Activated CD8-positive, alpha-beta T cell treated with anti-CD3 and anti-CD28 coated beads, Interleukin-2, amount 10 ng/mL, durations not matched to agents 7 days and 5 days (primary cell): ENCODE measurements around the gene ACE. TPM values are rescaled to one million over a fixed set of nuclear protein-coding genes. Genes with fewer than 3 reads are reported as not detected.
"Not testable (repeated sequence)": the region's sequence is repeated elsewhere in the genome, so short reads cannot be mapped to it uniquely, and the experiment has no call there.

ENCODE experiments used
- ATAC-seq: fragments of 150-1000 bp; cut with Tn5 transposase; one replicate; pipeline ENCODE4 v1.10.0; 2021; ENCODE audit warnings: moderate library complexity
- CTCF ChIA-PET: fragments of 350-600 bp; sonication (Branson Sonifier 250); formaldehyde crosslinking; loops from one replicate; lab custom pipeline; 2021; ENCODE audit warnings: antibody characterized with exemption; lab: Charles Lee
- POLR2A ChIA-PET: fragments of 350-600 bp; sonication (Branson Sonifier 250); formaldehyde crosslinking; loops from one replicate; lab custom pipeline; 2021; ENCODE audit warnings: antibody characterized with exemption; lab: Charles Lee
- DNase-seq: peaks from one replicate; pipeline ENCODE4 v3.0.0-alpha.2; 2020
- H3K27ac Mint-ChIP-seq: one replicate; pipeline ENCODE4 v1.8.0; 2021; ENCODE audit warnings: mild to moderate bottlenecking, mixed read lengths
- H3K27me3 Mint-ChIP-seq: one replicate; pipeline ENCODE4 v1.8.0; 2021; ENCODE audit warnings: low read depth, mixed read lengths
- H3K36me3 Mint-ChIP-seq: one replicate; pipeline ENCODE4 v1.8.0; 2021; ENCODE audit warnings: low read depth, mixed read lengths
- H3K4me1 Mint-ChIP-seq: one replicate; pipeline ENCODE4 v1.8.0; 2021; ENCODE audit warnings: low read depth, mixed read lengths
- H3K4me3 Mint-ChIP-seq: one replicate; pipeline ENCODE4 v1.8.0; 2021; ENCODE audit warnings: mild to moderate bottlenecking, mixed read lengths
- H3K9me3 Mint-ChIP-seq: one replicate; pipeline ENCODE4 v1.8.0; 2022; ENCODE audit warnings: mixed read lengths; ENCODE audit not compliant: insufficient read depth
- total RNA-seq, 2 experiments: library from RNA; stranded (reverse); gene quantifications; one replicate each; pipeline ENCODE4 v1.2.3, GENCODE V29; 2021

The ACE gene
- total RNA-seq, 2 experiments from 2014 or later = 0.18 TPM; not detected in 1

- H3K27me3 Mint-ChIP-seq, H3K36me3 Mint-ChIP-seq, DNase-seq, H3K27ac Mint-ChIP-seq, ATAC-seq, POLR2A ChIA-PET, H3K9me3 Mint-ChIP-seq, H3K4me3 Mint-ChIP-seq: not testable (repeated sequence)
- CTCF ChIA-PET = interaction anchor here (1.2 to 3.8 kb wide), 3 partner anchors 12 to 28 kb away, joined by 3 to 18 read pairs (median 9); no protein-coding TSS in a partner anchor
- peaks cover 11% of the 10 kb centered on the region for H3K4me1 Mint-ChIP-seq
These were observed 22.5 kb upstream of the ACE start for GRCh38 chr17:63454357-63454756.

GRCh38 chr17:63454915-63455314 lies 21.9 kb upstream of the ACE start:
- H3K36me3 Mint-ChIP-seq = no peaks in the 10 kb centered on the region
- CTCF ChIA-PET = interaction anchor here (3.8 kb wide), 1 partner anchor 29 kb away, joined by 18 read pairs; no protein-coding TSS in a partner anchor
- POLR2A ChIA-PET = no interaction called here

DNA sequence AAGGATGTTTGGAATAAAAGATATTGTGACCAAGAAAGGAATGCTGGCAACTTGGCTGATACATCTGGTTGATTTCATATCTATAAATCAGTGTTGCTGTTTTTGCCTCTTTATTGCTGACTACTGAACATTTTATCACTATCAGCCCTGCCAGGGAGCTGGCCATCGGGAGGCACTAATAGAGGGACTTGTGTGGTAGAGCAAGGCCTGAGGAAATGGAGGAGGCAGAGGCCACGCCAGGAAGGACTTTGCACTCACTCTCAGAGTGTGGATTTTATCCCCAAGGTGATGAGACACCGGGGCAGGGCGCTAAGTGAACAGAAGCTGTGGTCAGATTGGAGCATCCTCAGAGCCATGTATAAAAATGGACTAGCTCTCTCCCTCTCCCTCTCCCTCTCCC lies 21.4 kb upstream of the ACE start:
- Mint-ChIP-seq H3K4me3 (no peak overlapping the region), H3K27me3 (peaks cover 2% of the 10 kb centered on the region), H3K4me1 (peaks cover 4% of the 10 kb centered on the region), H3K27ac (no peak overlapping the region), H3K36me3 (no peaks in the 10 kb centered on the region), H3K9me3 (no peaks in the 10 kb centered on the region)
- DNase-seq = no peak
- ATAC-seq = no peak
- POLR2A ChIA-PET = no interaction called here
- CTCF ChIA-PET = interaction anchor here (3.8 kb wide), 1 partner anchor 29 kb away, joined by 18 read pairs; no protein-coding TSS in a partner anchor

More at GRCh38 chr17:63454915-63455314, 21.9 kb upstream of the ACE start:
- H3K27me3 Mint-ChIP-seq = peaks cover 2% of the 10 kb centered on the region
- no peaks in the 10 kb centered on the region for H3K9me3 Mint-ChIP-seq
- DNase-seq (no peak), ATAC-seq (no peak)
- H3K27ac Mint-ChIP-seq = no peak overlapping the region
- no peak overlapping the region for H3K4me3 Mint-ChIP-seq
- H3K4me1 Mint-ChIP-seq = peaks cover 7% of the 10 kb centered on the region

- CTCF ChIA-PET = no interaction called here
- POLR2A ChIA-PET = no interaction called here
- ATAC-seq (no peak), DNase-seq (no peak)
- H3K27ac Mint-ChIP-seq = no peak overlapping the region
- no peaks in the 10 kb centered on the region for H3K36me3 Mint-ChIP-seq
- H3K27me3 Mint-ChIP-seq = peaks cover 5% of the 10 kb centered on the region
- H3K9me3 Mint-ChIP-seq = no peaks in the 10 kb centered on the region
- no peaks in the 10 kb centered on the region for H3K4me1 Mint-ChIP-seq
- H3K4me3 Mint-ChIP-seq = no peak overlapping the region
These were observed 18.4 kb upstream of the ACE start for GRCh38 chr17:63458478-63458877.

DNA sequence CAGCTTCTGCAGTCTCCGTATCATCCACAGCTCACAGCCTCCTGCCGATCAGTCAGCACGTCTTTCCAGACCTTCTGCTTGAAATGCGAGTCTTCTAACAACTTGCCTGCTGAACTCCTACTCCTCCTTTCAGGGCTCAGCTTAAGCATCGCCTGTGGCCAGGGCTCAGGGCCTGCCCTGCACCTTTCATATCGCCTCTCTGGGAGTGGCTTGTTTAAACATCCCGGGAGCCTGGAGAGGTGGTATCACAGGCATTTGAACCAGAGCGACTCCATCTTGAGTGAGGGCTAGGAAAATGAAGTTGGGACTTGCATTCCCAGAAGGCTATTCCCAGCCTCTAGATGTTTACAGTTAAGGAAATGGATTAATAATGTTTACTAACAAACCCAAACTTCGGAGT lies 16.8 kb upstream of the ACE start:
- ATAC-seq (no peak), DNase-seq (no peak)
- CTCF ChIA-PET = interaction anchor here (1.0 kb wide), 1 partner anchor 19 kb away, joined by 3 read pairs; no protein-coding TSS in a partner anchor
- Mint-ChIP-seq H3K27me3 (peaks cover 18% of the 10 kb centered on the region), H3K4me3 (no peak overlapping the region), H3K36me3 (no peaks in the 10 kb centered on the region), H3K9me3 (no peaks in the 10 kb centered on the region), H3K27ac (no peak overlapping the region), H3K4me1 (no peaks in the 10 kb centered on the region)
- POLR2A ChIA-PET = interaction anchor here (0.6 kb wide), 1 partner anchor 375 kb away, joined by 3 read pairs; no protein-coding TSS in a partner anchor

- Mint-ChIP-seq H3K4me3 (no peak overlapping the region), H3K27me3 (peaks cover 18% of the 10 kb centered on the region), H3K9me3 (no peaks in the 10 kb centered on the region), H3K4me1 (no peaks in the 10 kb centered on the region), H3K36me3 (no peaks in the 10 kb centered on the region), H3K27ac (no peak overlapping the region)
- DNase-seq (no peak), ATAC-seq (no peak)
- CTCF ChIA-PET = interaction anchor here (1.7 kb wide), 1 partner anchor 38 kb away, joined by 6 read pairs; no protein-coding TSS in a partner anchor
- POLR2A ChIA-PET = interaction anchor here (0.8 kb wide), 1 partner anchor 144 kb away, joined by 3 read pairs; no protein-coding TSS in a partner anchor
These were observed 13.1 kb upstream of the ACE start for GRCh38 chr17:63463771-63464170.

DNA sequence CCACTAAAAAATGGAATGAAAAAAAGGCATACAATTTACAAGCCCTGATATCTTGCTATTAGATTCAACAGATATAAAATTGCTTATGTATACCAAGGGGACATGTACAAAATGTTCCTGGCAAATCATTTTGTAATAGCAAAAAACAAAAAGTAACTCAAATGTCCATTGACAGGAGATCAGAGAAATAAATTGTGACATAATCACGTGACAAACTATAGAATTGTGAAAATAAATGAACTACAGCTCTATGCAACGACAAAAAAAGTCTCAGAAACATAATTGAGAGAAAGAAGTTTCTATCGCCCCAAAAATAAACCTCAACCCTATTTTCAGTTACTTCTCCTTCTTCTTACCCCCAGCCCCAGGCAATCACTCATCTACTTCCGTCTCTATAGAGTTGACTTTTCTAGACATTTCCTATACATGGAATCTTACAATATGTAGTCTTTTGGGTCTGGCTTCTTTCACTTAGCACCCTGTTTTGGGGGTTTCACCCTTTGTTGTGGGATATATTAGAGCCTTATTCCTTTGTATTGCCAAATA lies 12.1 kb upstream of the ACE start:
- Mint-ChIP-seq H3K36me3 (no peaks in the 10 kb centered on the region), H3K27ac (no peak overlapping the region), H3K9me3 (no peaks in the 10 kb centered on the region), H3K4me1 (no peaks in the 10 kb centered on the region), H3K4me3 (no peak overlapping the region), H3K27me3 (peaks cover 18% of the 10 kb centered on the region)
- POLR2A ChIA-PET = no interaction called here
- CTCF ChIA-PET = interaction anchor here (1.2 kb wide), 1 partner anchor 39 kb away, joined by 3 read pairs; no protein-coding TSS in a partner anchor
- ATAC-seq (no peak), DNase-seq (no peak)

DNA sequence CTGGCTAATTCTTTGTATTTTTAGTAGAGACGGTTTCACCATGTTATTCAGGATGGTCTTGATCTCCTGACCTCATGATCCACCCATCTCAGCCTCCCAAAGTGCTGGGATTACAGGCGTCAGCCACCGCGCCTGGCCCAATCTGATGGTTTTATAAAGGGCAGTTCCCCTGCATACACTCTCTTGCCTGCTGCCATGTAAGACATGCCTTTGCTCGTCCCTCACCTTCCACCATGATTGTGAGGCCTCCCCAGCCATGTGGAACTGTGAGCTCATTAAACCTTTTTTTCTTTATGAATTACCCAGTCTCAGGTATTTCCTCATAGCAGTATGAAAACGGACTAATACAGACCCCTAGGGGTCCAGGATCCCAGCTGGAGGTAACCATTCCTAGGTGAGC lies 8.8 kb upstream of the ACE start:
- not testable (repeated sequence) for H3K4me3 Mint-ChIP-seq, DNase-seq, H3K36me3 Mint-ChIP-seq, H3K27ac Mint-ChIP-seq, ATAC-seq, H3K4me1 Mint-ChIP-seq, H3K9me3 Mint-ChIP-seq
- H3K27me3 Mint-ChIP-seq = peaks cover 29% of the 10 kb centered on the region
- CTCF ChIA-PET = interaction anchor here (0.9 to 4.0 kb wide), 4 partner anchors 11 to 144 kb away, joined by 3 to 24 read pairs (median 6); no protein-coding TSS in a partner anchor
- POLR2A ChIA-PET = interaction anchor here (0.6 kb wide), 1 partner anchor 252 kb away, joined by 3 read pairs; no protein-coding TSS in a partner anchor

DNA sequence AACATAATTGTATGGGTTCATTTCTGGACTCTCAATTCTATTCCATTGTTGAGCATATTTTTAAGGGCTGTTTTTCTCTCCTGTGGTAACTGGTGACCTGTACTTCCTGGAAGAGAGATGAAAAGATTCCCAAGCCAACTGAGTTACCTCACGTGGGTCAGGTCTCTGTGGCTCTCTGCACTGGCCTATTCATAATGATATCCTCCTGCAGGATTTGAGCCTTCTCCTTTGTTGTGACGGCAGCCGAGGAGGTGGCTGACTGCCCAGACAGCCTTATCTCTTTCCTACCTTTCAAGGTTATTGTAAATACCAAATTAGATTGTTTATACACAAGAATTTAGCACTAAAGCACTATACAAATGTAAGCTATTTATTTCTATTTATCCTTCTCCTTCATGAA lies 2.7 kb upstream of the ACE start:
- CTCF ChIA-PET = no interaction called here
- H3K27ac Mint-ChIP-seq = no peak overlapping the region
- no peaks in the 10 kb centered on the region for H3K36me3 Mint-ChIP-seq
- DNase-seq = no peak
- peaks cover 16% of the 10 kb centered on the region for H3K4me1 Mint-ChIP-seq
- POLR2A ChIA-PET = no interaction called here
- no peaks in the 10 kb centered on the region for H3K9me3 Mint-ChIP-seq
- no peak overlapping the region for H3K4me3 Mint-ChIP-seq
- H3K27me3 Mint-ChIP-seq = peaks cover 55% of the 10 kb centered on the region
- no peak for ATAC-seq

- H3K4me1 Mint-ChIP-seq = peaks cover 16% of the 10 kb centered on the region
- no peaks in the 10 kb centered on the region for H3K9me3 Mint-ChIP-seq
- H3K36me3 Mint-ChIP-seq = no peaks in the 10 kb centered on the region
- ChIA-PET POLR2A (no interaction called here), CTCF (no interaction called here)
- no peak overlapping the region for H3K27ac Mint-ChIP-seq
- DNase-seq (no peak), ATAC-seq (no peak)
- no peak overlapping the region for H3K4me3 Mint-ChIP-seq
- H3K27me3 Mint-ChIP-seq = peaks cover 55% of the 10 kb centered on the region
These were observed 2.0 kb upstream of the ACE start for GRCh38 chr17:63474586-63475460.

GRCh38 chr17:63475491-63476412 lies 1.1 kb upstream of the ACE start:
- ChIA-PET POLR2A (interaction anchor here (0.6 to 1.2 kb wide), 2 partner anchors 222 to 960 kb away, joined by 3 to 4 read pairs; no protein-coding TSS in a partner anchor), CTCF (interaction anchor here (4.1 to 7.3 kb wide), 2 partner anchors 45 to 136 kb away, joined by 28 to 270 read pairs; no protein-coding TSS in a partner anchor)
- Mint-ChIP-seq H3K27me3 (peaks cover 51% of the 10 kb centered on the region), H3K36me3 (no peaks in the 10 kb centered on the region), H3K4me1 (peaks cover 16% of the 10 kb centered on the region), H3K4me3 (peak overlapping the region; percentile 5), H3K27ac (no peak overlapping the region), H3K9me3 (no peaks in the 10 kb centered on the region)
- ATAC-seq (no peak), DNase-seq (no peak)
